SK-N-SH (cell line): ENCODE results near the gene ADGRL3.

ENCODE experiments used
- CTCF ChIP-seq: fragments of 200-600 bp; sonication (generic); IDR thresholded peaks from 2 replicates; pipeline ENCODE4 v1.6.1; 2017; ENCODE audit warnings: antibody characterized with exemption, mild to moderate bottlenecking, moderate library complexity
- ELF1 ChIP-seq: IDR thresholded peaks from 2 replicates; pipeline ENCODE4 v1.4.0; 2012
- IRF3 ChIP-seq: fragments of 150-350 bp; IDR thresholded peaks from 2 replicates; pipeline ENCODE4 v1.6.1; 2016; ENCODE audit warnings: mild to moderate bottlenecking, low read depth, low read length
- MAX ChIP-seq: IDR thresholded peaks from 2 replicates; pipeline ENCODE4 v1.4.0; 2012; ENCODE audit warnings: low read depth
- PBX3 ChIP-seq: IDR thresholded peaks from 2 replicates; pipeline ENCODE4; 2012
- TCF12 ChIP-seq: IDR thresholded peaks from 2 replicates; pipeline ENCODE4 v1.4.0; 2012

- TF ChIP-seq IRF3 (no peak), MAX (no peak), ELF1 (no peak), CTCF (no peak), PBX3 (peak; percentile 76), TCF12 (peak; percentile 59)
These were observed 795.7 kb downstream of the ADGRL3 start for GRCh38 chr4:61995717-61996340.
